Measurements from ENCODE around the gene GDPD5. TPM values are rescaled to one million over a fixed set of nuclear protein-coding genes. Genes with fewer than 3 reads are reported as not detected.

The GDPD5 gene
- total and polyA plus RNA-seq, 2 donors (not counting 3 experiments of a cell fraction or from before 2014, with no cell fraction given) = 60.2 to 79.2 TPM

GRCh38 chr11:75425422-75425821 is 100.3 kb downstream of the GDPD5 start:
- TF ChIP-seq POLR2A (IDR thresholded peaks at IDR 0.05; ENCODE audit: low read depth, low read length) = no peak
- TF ChIP-seq, protein P1, sequence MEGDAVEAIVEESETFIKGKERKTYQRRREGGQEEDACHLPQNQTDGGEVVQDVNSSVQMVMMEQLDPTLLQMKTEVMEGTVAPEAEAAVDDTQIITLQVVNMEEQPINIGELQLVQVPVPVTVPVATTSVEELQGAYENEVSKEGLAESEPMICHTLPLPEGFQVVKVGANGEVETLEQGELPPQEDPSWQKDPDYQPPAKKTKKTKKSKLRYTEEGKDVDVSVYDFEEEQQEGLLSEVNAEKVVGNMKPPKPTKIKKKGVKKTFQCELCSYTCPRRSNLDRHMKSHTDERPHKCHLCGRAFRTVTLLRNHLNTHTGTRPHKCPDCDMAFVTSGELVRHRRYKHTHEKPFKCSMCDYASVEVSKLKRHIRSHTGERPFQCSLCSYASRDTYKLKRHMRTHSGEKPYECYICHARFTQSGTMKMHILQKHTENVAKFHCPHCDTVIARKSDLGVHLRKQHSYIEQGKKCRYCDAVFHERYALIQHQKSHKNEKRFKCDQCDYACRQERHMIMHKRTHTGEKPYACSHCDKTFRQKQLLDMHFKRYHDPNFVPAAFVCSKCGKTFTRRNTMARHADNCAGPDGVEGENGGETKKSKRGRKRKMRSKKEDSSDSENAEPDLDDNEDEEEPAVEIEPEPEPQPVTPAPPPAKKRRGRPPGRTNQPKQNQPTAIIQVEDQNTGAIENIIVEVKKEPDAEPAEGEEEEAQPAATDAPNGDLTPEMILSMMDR (IDR thresholded peaks at IDR 0.05; ENCODE audit: extremely low read depth in 1 of 2, insufficient read depth in 1 of 2, low read depth in 1 of 2, low read length in 2 of 2) = peak; percentile 24 to 25
- DNase-seq (ENCODE audit: low read depth, low spot score) (no peak), FAIRE-seq (no peak)
- dilution Hi-C loops (cut with MboI; ENCODE audit: extremely low pct_ligation_motif_present, low sequenced_read_pairs) = no loop called here
- H3K9me3 ChIP-seq (replicated peaks; ENCODE audit: control insufficient read depth, insufficient read depth, low read length) = no peaks in the 10 kb centered on the region
- ChIA-PET CTCF (interaction anchor here (0.8 to 2.2 kb wide), 6 partner anchors 9 to 145 kb away, joined by 3 to 9 read pairs (median 6); no protein-coding TSS in a partner anchor), POLR2A (no interaction called here)
- H3K27me3 ChIP-seq (ENCODE audit: control insufficient read depth in 2 of 2, insufficient read depth in 2 of 2, low read length in 2 of 2) = peaks cover under 1 to 6% of the 10 kb centered on the region in 2 experiments
- intact Hi-C loops (cut with micrococcal nuclease) = loop anchor here (5.0 kb wide), 1 partner anchor 38 kb away; no protein-coding TSS in a partner anchor
- no peak overlapping the region for H3K9ac ChIP-seq (replicated peaks; ENCODE audit: extremely low read depth, insufficient read depth, low read length)
- BruUV-seq (replicated peaks) = no TSS peak
- peaks cover 0 to 6% of the 10 kb centered on the region in 2 experiments for H3K36me3 ChIP-seq (ENCODE audit: control insufficient read depth in 2 of 2, extremely low read depth in 1 of 2, insufficient read depth in 2 of 2, low read length in 2 of 2)
- H3K27ac ChIP-seq (ENCODE audit: insufficient read depth, low read depth, low read length) = no peak overlapping the region
- peaks cover 4% of the 10 kb centered on the region for H3K4me1 ChIP-seq (ENCODE audit: control insufficient read depth, extremely low read depth, insufficient read depth, low read length)
- H3K9me1 ChIP-seq (replicated peaks; ENCODE audit: control insufficient read depth, extremely low read depth, insufficient read depth, low read length) = no peaks in the 10 kb centered on the region
- no peak overlapping the region for H3K4me2 ChIP-seq (ENCODE audit: insufficient read depth, low read length)
- H2AFZ ChIP-seq (ENCODE audit: low read depth, low read length) = no peak overlapping the region
- no peaks in the 10 kb centered on the region for H4K20me1 ChIP-seq (replicated peaks; ENCODE audit: control insufficient read depth, extremely low read depth, insufficient read depth, low read length)
- no peaks in the 10 kb centered on the region for H3K79me2 ChIP-seq (ENCODE audit: control insufficient read depth, insufficient read depth, low read length)
- no peak overlapping the region for H3K4me3 ChIP-seq (replicated peaks in 1 of 3; ENCODE audit: insufficient read depth in 1 of 3, low read depth in 1 of 3, low read length in 3 of 3)

DNA sequence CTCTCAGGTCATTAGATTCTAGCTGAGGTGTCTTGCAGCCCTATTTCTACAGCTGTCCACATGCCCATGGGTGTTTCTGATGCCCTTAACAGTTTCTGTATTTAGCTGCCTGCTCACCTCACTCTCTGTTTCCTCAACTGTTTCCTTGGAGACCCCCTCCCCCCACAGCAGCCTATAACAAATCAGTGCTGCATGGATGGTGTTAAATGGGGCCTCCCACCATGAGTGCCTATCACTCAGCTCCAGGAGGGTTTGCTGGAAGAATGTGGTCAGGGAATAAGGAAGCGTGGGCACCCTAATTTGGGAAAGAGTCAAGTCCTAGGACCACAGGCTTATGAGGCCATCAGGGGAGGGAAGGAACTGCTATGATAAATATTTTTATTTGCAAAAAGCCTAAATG is 101.3 kb downstream of the GDPD5 start:
- no peak overlapping the region for H3K4me2 ChIP-seq (ENCODE audit: insufficient read depth, low read length)
- TF ChIP-seq, protein P1 (IDR thresholded peaks at IDR 0.05; ENCODE audit: extremely low read depth in 1 of 2, insufficient read depth in 1 of 2, low read depth in 1 of 2, low read length in 2 of 2) = no peak
- TF ChIP-seq GATA2 (IDR thresholded peaks at IDR 0.05; ENCODE audit: insufficient read depth, insufficient read length, low read depth, low read length) = no peak
- no peak for TF ChIP-seq JUN (IDR thresholded peaks at IDR 0.05; ENCODE audit: borderline replicate concordance, insufficient read depth, insufficient read length, low read depth)
- intact Hi-C loops (cut with micrococcal nuclease) = no loop called here
- no peak overlapping the region for H3K9ac ChIP-seq (replicated peaks; ENCODE audit: extremely low read depth, insufficient read depth, low read length)
- peaks cover 0 to 6% of the 10 kb centered on the region in 2 experiments for H3K36me3 ChIP-seq (ENCODE audit: control insufficient read depth in 2 of 2, extremely low read depth in 1 of 2, insufficient read depth in 2 of 2, low read length in 2 of 2)
- no peaks in the 10 kb centered on the region for H3K9me3 ChIP-seq (replicated peaks; ENCODE audit: control insufficient read depth, insufficient read depth, low read length)
- FAIRE-seq = no peak
- peaks cover 8% of the 10 kb centered on the region for H3K4me1 ChIP-seq (ENCODE audit: control insufficient read depth, extremely low read depth, insufficient read depth, low read length)
- DNase-seq (ENCODE audit: low read depth, low spot score) = no peak
- BruUV-seq (replicated peaks) = no TSS peak
- no peak overlapping the region for H3K4me3 ChIP-seq (replicated peaks in 1 of 3; ENCODE audit: insufficient read depth in 1 of 3, low read depth in 1 of 3, low read length in 3 of 3)
- no peak overlapping the region for H2AFZ ChIP-seq (ENCODE audit: low read depth, low read length)
- no peaks in the 10 kb centered on the region for H3K79me2 ChIP-seq (ENCODE audit: control insufficient read depth, insufficient read depth, low read length)
- dilution Hi-C loops (cut with MboI; ENCODE audit: extremely low pct_ligation_motif_present, low sequenced_read_pairs) = no loop called here
- no peaks in the 10 kb centered on the region for H4K20me1 ChIP-seq (replicated peaks; ENCODE audit: control insufficient read depth, extremely low read depth, insufficient read depth, low read length)
- ChIA-PET CTCF (interaction anchor here (0.8 kb wide), 1 partner anchor 16 kb away, joined by 3 read pairs; no protein-coding TSS in a partner anchor), POLR2A (no interaction called here)
- H3K9me1 ChIP-seq (replicated peaks; ENCODE audit: control insufficient read depth, extremely low read depth, insufficient read depth, low read length) = no peaks in the 10 kb centered on the region
- H3K27me3 ChIP-seq (ENCODE audit: control insufficient read depth in 2 of 2, insufficient read depth in 2 of 2, low read length in 2 of 2) = peaks cover 0 to 2% of the 10 kb centered on the region in 2 experiments
- H3K27ac ChIP-seq (ENCODE audit: insufficient read depth, low read depth, low read length) = no peak overlapping the region

Measured in endothelial cell of umbilical vein (primary cell).